ENCODE data around the gene USP1. TPM values are rescaled to one million over a fixed set of nuclear protein-coding genes. Genes with fewer than 3 reads are reported as not detected.

The USP1 gene, protein sequence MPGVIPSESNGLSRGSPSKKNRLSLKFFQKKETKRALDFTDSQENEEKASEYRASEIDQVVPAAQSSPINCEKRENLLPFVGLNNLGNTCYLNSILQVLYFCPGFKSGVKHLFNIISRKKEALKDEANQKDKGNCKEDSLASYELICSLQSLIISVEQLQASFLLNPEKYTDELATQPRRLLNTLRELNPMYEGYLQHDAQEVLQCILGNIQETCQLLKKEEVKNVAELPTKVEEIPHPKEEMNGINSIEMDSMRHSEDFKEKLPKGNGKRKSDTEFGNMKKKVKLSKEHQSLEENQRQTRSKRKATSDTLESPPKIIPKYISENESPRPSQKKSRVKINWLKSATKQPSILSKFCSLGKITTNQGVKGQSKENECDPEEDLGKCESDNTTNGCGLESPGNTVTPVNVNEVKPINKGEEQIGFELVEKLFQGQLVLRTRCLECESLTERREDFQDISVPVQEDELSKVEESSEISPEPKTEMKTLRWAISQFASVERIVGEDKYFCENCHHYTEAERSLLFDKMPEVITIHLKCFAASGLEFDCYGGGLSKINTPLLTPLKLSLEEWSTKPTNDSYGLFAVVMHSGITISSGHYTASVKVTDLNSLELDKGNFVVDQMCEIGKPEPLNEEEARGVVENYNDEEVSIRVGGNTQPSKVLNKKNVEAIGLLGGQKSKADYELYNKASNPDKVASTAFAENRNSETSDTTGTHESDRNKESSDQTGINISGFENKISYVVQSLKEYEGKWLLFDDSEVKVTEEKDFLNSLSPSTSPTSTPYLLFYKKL
- 10 to 100 TPM; 21.3 to 22.9 TPM for total RNA-seq
- polyA plus RNA-seq = 10 to 100 TPM; 13.5 to 14.5 TPM
- long read RNA-seq, donor 1, partial matches to known transcripts = 28 of 30 reads
- long read RNA-seq, donor 1, other reads (novel, unspliced or antisense) = 1 of 30 reads
- long read RNA-seq, donor 2, transcript USP1-201 (9 exons, 3,996 nt) = major isoform, 5 of 9 reads
- long read RNA-seq, donor 2, partial matches to known transcripts = 2 of 9 reads
- long read RNA-seq, donor 2, other reads (novel, unspliced or antisense) = 2 of 9 reads

DNA sequence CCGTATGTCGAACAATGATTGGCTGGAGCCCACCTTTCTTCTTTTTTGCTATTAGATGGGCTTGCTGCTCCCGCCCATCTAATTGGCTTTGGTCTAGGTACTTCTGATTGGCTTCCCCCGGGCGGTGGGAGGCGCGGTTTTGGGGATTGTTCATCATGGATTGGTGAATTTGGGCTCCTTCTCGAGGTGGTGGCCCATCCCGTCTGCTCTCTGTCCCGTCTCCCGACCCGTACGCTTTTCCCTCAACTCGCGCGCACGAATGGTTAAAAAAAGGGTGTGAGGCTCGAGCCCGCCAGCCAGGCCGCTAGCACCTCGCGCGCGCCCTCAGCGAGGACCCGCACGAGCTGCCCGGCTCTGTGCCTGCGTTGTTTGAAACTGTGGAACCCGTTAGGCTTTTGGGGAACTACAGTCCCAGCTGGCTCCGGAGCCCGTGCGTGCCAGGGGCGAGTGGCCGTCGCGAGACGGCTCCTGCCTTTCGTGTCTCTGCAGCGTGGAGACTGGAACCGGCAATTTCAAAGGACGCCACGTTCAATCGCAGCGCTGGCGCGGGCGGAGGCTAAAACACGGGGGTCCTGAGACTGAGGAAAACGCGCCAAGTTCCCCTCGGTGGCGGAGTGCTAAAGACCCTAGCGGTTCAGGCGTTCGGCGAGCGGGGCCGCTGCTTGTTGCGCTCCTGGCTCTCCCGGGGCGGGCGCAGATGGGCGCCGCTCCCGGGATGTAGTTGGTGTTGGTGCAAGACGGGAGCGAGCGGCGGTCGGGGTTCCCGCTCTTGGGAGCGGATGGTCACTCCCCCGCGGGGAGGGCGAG lies at the start of gene USP1:
USP1 (plus strand) TSS at position 584 of the 807 bp plus-strand sequence. CDS start 2,819 bp downstream, outside the sequence.
- Histone ChIP-seq H3K27me3 (ENCODE audit: control insufficient read depth in 1 of 2, insufficient read depth in 2 of 2, low read length in 1 of 2) (no peaks in the 10 kb centered on the region), H3K4me3 (ENCODE audit: low read length in 2 of 2) (peak within 1 kb of the TSS; percentile 90 to 96), H3K27ac (ENCODE audit: low read depth in 1 of 2, low read length in 2 of 2) (peak within 1 kb of the TSS; percentile 83 to 99), H3K9me3 (ENCODE audit: control insufficient read depth, low read length) (no peaks in the 10 kb centered on the region), H3K36me3 (ENCODE audit: control insufficient read depth in 1 of 2, insufficient read depth in 2 of 2, low read length in 1 of 2) (no peaks in the 10 kb centered on the region), H3K4me1 (ENCODE audit: control insufficient read depth in 1 of 2, insufficient read depth in 2 of 2, low read length in 2 of 2) (no peaks in the 10 kb centered on the region)
- ATAC-seq (ENCODE audit: low FRiP score) (peak; percentile 95), DNase-seq (peak; percentile 98 to 99)
- WGBS, 2 donors = 0% methylated on average over 74 to 76 of the region's 76 CpGs
- intact Hi-C loops (cut with DNase I) = no loop called here

DNA sequence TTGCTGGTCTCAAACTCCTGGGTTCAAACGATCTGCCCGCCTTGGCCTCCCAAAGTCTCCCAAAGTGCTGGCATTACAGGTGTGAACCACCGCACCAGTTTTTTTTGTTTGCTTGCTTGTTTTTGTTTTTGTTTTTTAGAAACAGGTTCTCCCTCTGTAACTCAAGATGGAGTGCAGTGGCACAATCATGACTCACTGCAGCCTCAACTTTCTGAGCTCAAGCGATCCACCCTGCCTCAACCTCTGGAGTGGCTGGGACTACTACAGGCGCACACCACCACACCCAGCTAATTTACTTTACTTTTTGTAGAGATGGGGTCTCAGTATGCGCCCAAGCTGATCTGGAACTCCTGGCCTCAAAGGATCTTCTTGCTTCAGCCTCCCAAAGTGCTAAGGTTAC lies 47.3 kb upstream of the USP1 start:
- ATAC-seq (ENCODE audit: low FRiP score) = no peak
- no peak for DNase-seq
- WGBS, 2 donors = 97 to 98% methylated on average over 6 of the region's 6 CpGs
- no peaks in the 10 kb centered on the region for H3K9me3 ChIP-seq (ENCODE audit: control insufficient read depth, low read length)
- H3K27me3 ChIP-seq (ENCODE audit: control insufficient read depth in 1 of 2, insufficient read depth in 2 of 2, low read length in 1 of 2) = no peaks in the 10 kb centered on the region
- no peaks in the 10 kb centered on the region for H3K4me1 ChIP-seq (ENCODE audit: control insufficient read depth in 1 of 2, insufficient read depth in 2 of 2, low read length in 2 of 2)
- intact Hi-C loops (cut with DNase I) = no loop called here
- no peaks in the 10 kb centered on the region for H3K36me3 ChIP-seq (ENCODE audit: control insufficient read depth in 1 of 2, insufficient read depth in 2 of 2, low read length in 1 of 2)
- no peak overlapping the region for H3K4me3 ChIP-seq (ENCODE audit: low read length in 2 of 2)
- no peak overlapping the region for H3K27ac ChIP-seq (ENCODE audit: low read depth in 1 of 2, low read length in 2 of 2)

DNA sequence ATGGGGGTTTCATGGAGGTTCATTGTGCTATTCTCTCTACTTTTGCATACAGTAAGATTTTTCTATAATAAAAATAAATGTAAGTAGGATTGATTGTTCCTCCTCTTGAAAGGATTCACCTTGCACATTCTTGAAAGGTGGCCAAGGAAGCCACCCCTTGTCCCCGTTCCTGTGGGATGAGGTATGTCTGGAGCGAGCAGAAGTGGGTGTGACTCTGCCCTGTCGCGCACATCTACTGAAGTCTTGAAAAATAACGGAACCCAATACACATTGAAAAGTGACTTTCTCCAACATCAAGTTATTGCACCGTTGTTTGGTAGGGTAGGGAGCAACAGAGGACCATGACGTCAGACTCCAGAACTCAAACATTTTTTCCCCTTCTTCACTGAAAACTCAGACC lies 46.8 kb upstream of the USP1 start:
- Histone ChIP-seq H3K4me3 (ENCODE audit: low read length in 2 of 2) (no peak overlapping the region), H3K27ac (ENCODE audit: low read depth in 1 of 2, low read length in 2 of 2) (no peak overlapping the region), H3K9me3 (ENCODE audit: control insufficient read depth, low read length) (no peaks in the 10 kb centered on the region), H3K36me3 (ENCODE audit: control insufficient read depth in 1 of 2, insufficient read depth in 2 of 2, low read length in 1 of 2) (no peaks in the 10 kb centered on the region), H3K27me3 (ENCODE audit: control insufficient read depth in 1 of 2, insufficient read depth in 2 of 2, low read length in 1 of 2) (no peaks in the 10 kb centered on the region), H3K4me1 (ENCODE audit: control insufficient read depth in 1 of 2, insufficient read depth in 2 of 2, low read length in 2 of 2) (no peaks in the 10 kb centered on the region)
- DNase-seq (no peak), ATAC-seq (ENCODE audit: low FRiP score) (no peak)
- WGBS, 2 donors = 89% methylated on average over 7 of the region's 7 CpGs
- intact Hi-C loops (cut with DNase I) = no loop called here

DNA sequence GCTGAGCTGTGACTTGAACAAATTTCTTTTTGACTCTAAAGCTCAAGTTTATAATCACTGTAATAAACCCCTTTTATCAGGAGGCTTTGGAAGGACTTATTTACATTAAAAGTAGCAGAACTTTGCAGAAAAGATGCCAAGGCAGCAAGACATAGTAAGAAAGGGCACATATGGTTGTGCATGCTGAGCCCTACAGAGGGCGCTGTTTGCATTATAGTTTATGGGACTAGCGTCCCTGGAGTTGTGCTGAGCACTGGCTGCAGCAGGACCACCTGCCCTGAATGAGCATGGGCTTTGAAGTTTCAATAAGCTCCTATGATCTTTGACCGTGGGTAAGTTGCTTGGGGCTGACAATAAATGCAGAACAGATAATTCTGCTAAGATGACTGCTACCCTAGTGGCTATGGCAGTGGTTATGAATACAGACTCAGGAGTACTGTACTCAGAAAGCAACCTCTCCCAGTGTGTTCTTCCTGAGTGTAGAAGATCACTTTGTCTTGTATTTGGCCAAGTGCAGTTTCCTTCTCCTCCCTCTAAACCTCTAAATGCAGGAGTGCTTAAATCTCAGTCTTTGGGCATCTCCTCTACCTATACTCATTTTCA lies 45.4 kb upstream of the USP1 start:
- H3K9me3 ChIP-seq (ENCODE audit: control insufficient read depth, low read length) = no peaks in the 10 kb centered on the region
- ATAC-seq (ENCODE audit: low FRiP score) (no peak), DNase-seq (no peak)
- no peaks in the 10 kb centered on the region for H3K27me3 ChIP-seq (ENCODE audit: control insufficient read depth in 1 of 2, insufficient read depth in 2 of 2, low read length in 1 of 2)
- 37 to 46% methylated on average over 3 of the region's 3 CpGs for WGBS, 2 donors
- H3K4me3 ChIP-seq (ENCODE audit: low read length in 2 of 2) = no peak overlapping the region
- no peaks in the 10 kb centered on the region for H3K36me3 ChIP-seq (ENCODE audit: control insufficient read depth in 1 of 2, insufficient read depth in 2 of 2, low read length in 1 of 2)
- H3K27ac ChIP-seq (ENCODE audit: low read depth in 1 of 2, low read length in 2 of 2) = no peak overlapping the region
- intact Hi-C loops (cut with DNase I) = no loop called here
- H3K4me1 ChIP-seq (ENCODE audit: control insufficient read depth in 1 of 2, insufficient read depth in 2 of 2, low read length in 2 of 2) = no peaks in the 10 kb centered on the region

DNA sequence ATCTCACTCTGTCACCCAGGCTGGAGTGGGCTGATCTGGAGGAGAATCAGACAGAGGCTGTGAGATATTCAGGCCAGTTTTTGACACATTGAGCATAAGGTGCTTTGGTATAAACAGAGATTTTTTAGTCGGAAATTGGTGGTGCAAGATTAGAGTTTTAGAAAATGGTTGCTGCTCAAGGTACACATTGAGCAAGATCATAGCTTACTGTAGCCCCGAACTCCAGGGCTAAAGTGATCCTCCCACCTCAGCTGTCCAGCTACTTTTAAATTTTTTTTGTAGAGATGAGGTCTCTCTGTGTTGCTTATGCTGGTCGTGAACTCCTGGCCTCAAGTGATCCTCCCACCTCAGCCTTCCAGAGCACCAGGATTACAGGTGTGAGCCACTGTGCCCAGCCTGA lies 43.9 kb upstream of the USP1 start:
- Histone ChIP-seq H3K4me1 (ENCODE audit: control insufficient read depth in 1 of 2, insufficient read depth in 2 of 2, low read length in 2 of 2) (no peaks in the 10 kb centered on the region), H3K4me3 (ENCODE audit: low read length in 2 of 2) (no peak overlapping the region), H3K27ac (ENCODE audit: low read depth in 1 of 2, low read length in 2 of 2) (no peak overlapping the region), H3K9me3 (ENCODE audit: control insufficient read depth, low read length) (no peaks in the 10 kb centered on the region), H3K36me3 (ENCODE audit: control insufficient read depth in 1 of 2, insufficient read depth in 2 of 2, low read length in 1 of 2) (no peaks in the 10 kb centered on the region), H3K27me3 (ENCODE audit: control insufficient read depth in 1 of 2, insufficient read depth in 2 of 2, low read length in 1 of 2) (no peaks in the 10 kb centered on the region)
- no peak for DNase-seq
- 91 to 96% methylated on average over 3 of the region's 3 CpGs for whole genome bisulfite sequencing, 2 donors
- intact Hi-C loops (cut with DNase I) = no loop called here
- no peak for ATAC-seq (ENCODE audit: low FRiP score)

DNA sequence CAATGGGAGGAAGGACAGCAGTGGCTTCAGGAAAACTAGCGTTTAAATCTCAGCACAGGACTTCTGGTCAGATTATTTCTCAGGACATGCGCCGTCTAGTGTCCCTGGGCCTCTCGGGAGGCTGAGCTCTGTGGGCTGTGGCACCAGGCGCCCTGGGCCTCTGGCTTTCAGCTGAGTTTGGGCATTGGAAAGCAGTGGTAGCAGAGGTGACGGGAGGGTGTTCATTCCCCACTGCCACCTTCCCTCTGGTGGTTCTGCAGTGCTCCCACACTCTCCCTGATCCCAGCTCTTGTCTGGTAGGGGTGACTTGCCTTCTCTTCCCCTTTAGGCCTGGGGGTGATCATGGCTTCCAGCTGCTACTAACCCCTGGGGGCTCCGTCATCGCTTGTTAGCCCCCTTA lies 42.2 kb upstream of the USP1 start:
- DNase-seq = no peak
- Histone ChIP-seq H3K27me3 (ENCODE audit: control insufficient read depth in 1 of 2, insufficient read depth in 2 of 2, low read length in 1 of 2) (no peaks in the 10 kb centered on the region), H3K27ac (ENCODE audit: low read depth in 1 of 2, low read length in 2 of 2) (no peak overlapping the region), H3K4me1 (ENCODE audit: control insufficient read depth in 1 of 2, insufficient read depth in 2 of 2, low read length in 2 of 2) (no peaks in the 10 kb centered on the region), H3K36me3 (ENCODE audit: control insufficient read depth in 1 of 2, insufficient read depth in 2 of 2, low read length in 1 of 2) (no peaks in the 10 kb centered on the region), H3K4me3 (ENCODE audit: low read length in 2 of 2) (no peak overlapping the region), H3K9me3 (ENCODE audit: control insufficient read depth, low read length) (no peaks in the 10 kb centered on the region)
- 92 to 93% methylated on average over 8 of the region's 8 CpGs for WGBS, 2 donors
- no peak for ATAC-seq (ENCODE audit: low FRiP score)
- intact Hi-C loops (cut with DNase I) = no loop called here

DNA sequence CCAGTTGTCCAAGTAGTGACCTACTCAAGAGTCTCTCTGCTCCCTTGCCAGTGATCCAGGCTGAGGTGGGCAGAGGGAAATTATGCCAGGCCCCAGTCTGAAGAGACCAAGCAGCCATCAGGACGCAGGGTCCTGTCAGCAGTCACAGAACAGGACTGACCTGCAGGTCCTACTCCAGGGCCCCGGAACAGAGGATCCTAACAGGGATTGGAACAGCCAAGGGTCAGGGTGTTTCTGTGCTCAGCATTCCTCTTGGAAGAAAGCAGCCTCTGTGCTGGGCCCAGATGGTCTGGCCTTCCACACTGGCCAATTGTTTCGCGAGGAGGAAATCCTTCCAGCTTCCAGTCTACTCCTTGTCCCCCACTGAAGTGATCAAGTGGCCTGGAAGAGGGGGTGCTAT lies 41.6 kb upstream of the USP1 start:
- no peaks in the 10 kb centered on the region for H3K9me3 ChIP-seq (ENCODE audit: control insufficient read depth, low read length)
- H3K4me3 ChIP-seq (ENCODE audit: low read length in 2 of 2) = no peak overlapping the region
- no peaks in the 10 kb centered on the region for H3K4me1 ChIP-seq (ENCODE audit: control insufficient read depth in 1 of 2, insufficient read depth in 2 of 2, low read length in 2 of 2)
- ATAC-seq (ENCODE audit: low FRiP score) (no peak), DNase-seq (no peak)
- no peaks in the 10 kb centered on the region for H3K27me3 ChIP-seq (ENCODE audit: control insufficient read depth in 1 of 2, insufficient read depth in 2 of 2, low read length in 1 of 2)
- 91 to 92% methylated on average over 4 of the region's 4 CpGs for WGBS, 2 donors
- no peak overlapping the region for H3K27ac ChIP-seq (ENCODE audit: low read depth in 1 of 2, low read length in 2 of 2)
- no peaks in the 10 kb centered on the region for H3K36me3 ChIP-seq (ENCODE audit: control insufficient read depth in 1 of 2, insufficient read depth in 2 of 2, low read length in 1 of 2)
- intact Hi-C loops (cut with DNase I) = no loop called here

DNA sequence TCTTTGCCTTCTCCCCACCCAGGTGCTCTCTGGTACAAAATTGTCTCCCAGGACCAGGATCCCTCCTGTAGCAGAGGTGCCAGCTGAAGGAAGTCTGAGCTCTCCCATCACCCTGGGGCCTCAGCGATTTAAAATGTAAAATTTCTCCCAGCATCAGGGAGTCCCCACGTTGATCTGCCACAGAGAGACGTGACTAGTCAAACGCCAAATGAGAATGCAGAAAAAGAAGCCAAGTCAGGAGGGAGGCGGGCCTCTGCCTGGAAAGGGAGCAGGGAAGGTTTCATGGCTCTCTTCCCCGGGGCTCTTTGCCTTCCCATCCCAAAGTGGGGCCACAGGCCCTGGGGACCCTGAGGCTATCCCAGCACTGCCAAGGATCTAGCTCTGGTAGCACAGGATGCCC lies 40.0 kb upstream of the USP1 start:
- ATAC-seq (ENCODE audit: low FRiP score) = no peak
- no peaks in the 10 kb centered on the region for H3K4me1 ChIP-seq (ENCODE audit: control insufficient read depth in 1 of 2, insufficient read depth in 2 of 2, low read length in 2 of 2)
- no peaks in the 10 kb centered on the region for H3K27me3 ChIP-seq (ENCODE audit: control insufficient read depth in 1 of 2, insufficient read depth in 2 of 2, low read length in 1 of 2)
- intact Hi-C loops (cut with DNase I) = no loop called here
- no peak overlapping the region for H3K4me3 ChIP-seq (ENCODE audit: low read length in 2 of 2)
- H3K9me3 ChIP-seq (ENCODE audit: control insufficient read depth, low read length) = no peaks in the 10 kb centered on the region
- no peaks in the 10 kb centered on the region for H3K36me3 ChIP-seq (ENCODE audit: control insufficient read depth in 1 of 2, insufficient read depth in 2 of 2, low read length in 1 of 2)
- WGBS, 2 donors = 57 to 60% methylated on average over 6 of the region's 6 CpGs
- H3K27ac ChIP-seq (ENCODE audit: low read depth in 1 of 2, low read length in 2 of 2) = no peak overlapping the region
- no peak for DNase-seq

Data from aorta (tissue), 5 donors.